K562 (cell line): Measurements from ENCODE around the gene TAF8. TPM values are rescaled to one million over a fixed set of nuclear protein-coding genes. Genes with fewer than 3 reads are reported as not detected.

ENCODE experiments used
- ATAC-seq: fragments of 200-7000 bp; cut with Tn5 transposase; 3 replicates; pipeline ENCODE4 v1.9.1; 2020; ENCODE audit warnings: moderate library complexity
- BruUV-seq: library from RNA; stranded (reverse); fragments of 400-500 nt; replicated peaks from 2 replicates; lab custom pipeline; 2021; lab: Mats Ljungman, UMichigan
- CTCF ChIA-PET: fragments of 300-600 bp; formaldehyde crosslinking; extraction: SDS; loops from one replicate; lab custom pipeline; 2021; ENCODE audit warnings: low intra/inter-chr PET ratio; lab: Yijun Ruan, JAX
- POLR2A ChIA-PET: fragments of 300-600, 350-650 bp; sonication (Branson Sonifier 250); formaldehyde crosslinking; extraction: SDS; loops from one replicate; lab custom pipeline; 2021; ENCODE audit warnings: antibody characterized with exemption, inconsistent platforms; lab: Yijun Ruan, JAX
- DNase-seq, 4 experiments: peaks; one replicate each; pipeline versions ENCODE4 v3.0.0 to v3.0.0-alpha.2; 2011 to 2018; ENCODE audit warnings: low spot score in 3 of 4, mixed read lengths in 3 of 4; ENCODE audit errors: extremely low read depth in 1 of 4
- FAIRE-seq: peaks from 2 replicates; lab custom pipeline; 2011; peaks lifted over from hg19 to GRCh38; lab: Jason Lieb, UNC
- H2AFZ ChIP-seq: 2 replicates; pipeline ENCODE4 v1.6.0; 2011; ENCODE audit warnings: low read depth, low read length, control low read depth, inconsistent platforms
- H3K27ac ChIP-seq: fragments of 200-600 bp; 3 replicates; pipeline ENCODE4 v1.8.0; 2011; ENCODE audit warnings: low read depth, mild to moderate bottlenecking, control low read depth, inconsistent platforms, low read length, moderate library complexity, mixed read lengths; ENCODE audit errors: extremely low read depth
- H3K27me3 ChIP-seq, 2 experiments: fragments of 300-600 bp in 1 of 2; 2 replicates in 1 of 2; 3 replicates in 1 of 2; pipeline versions ENCODE4 v1.6.0 to v1.8.0; 2011; ENCODE audit warnings: inconsistent platforms in 2 of 2, low read length in 2 of 2, mild to moderate bottlenecking in 1 of 2, mixed read lengths in 1 of 2, moderate library complexity in 1 of 2; ENCODE audit not compliant: control insufficient read depth in 2 of 2, insufficient read depth in 2 of 2
- H3K36me3 ChIP-seq: fragments of 300-600 bp; 3 replicates; pipeline ENCODE4 v1.8.0; 2011; ENCODE audit warnings: mild to moderate bottlenecking, low read length, inconsistent platforms; ENCODE audit not compliant: control insufficient read depth, insufficient read depth
- H3K4me1 ChIP-seq, 2 experiments: fragments of 200-600 bp in 1 of 2; replicated peaks in 1 of 2; 2 replicates in 1 of 2; 3 replicates in 1 of 2; pipeline versions ENCODE4 v1.5.1 to v1.8.0; 2011; ENCODE audit warnings: inconsistent platforms in 2 of 2, low read length in 2 of 2, mild to moderate bottlenecking in 1 of 2, mixed read lengths in 1 of 2, moderate library complexity in 1 of 2; ENCODE audit not compliant: control insufficient read depth in 2 of 2, insufficient read depth in 2 of 2
- H3K4me2 ChIP-seq: 2 replicates; pipeline ENCODE4 v1.6.1; 2011; ENCODE audit warnings: low read length, control low read depth, inconsistent platforms, mixed read lengths; ENCODE audit not compliant: insufficient read depth
- H3K4me3 ChIP-seq: fragments of 200-600 bp; sonication (generic), shearing (Covaris generic); 2 replicates; pipeline ENCODE4 v1.5.1; 2016; ENCODE audit warnings: control low read depth, inconsistent platforms
- H3K79me2 ChIP-seq: fragments of 200-600 bp; 3 replicates; pipeline ENCODE4 v1.8.0; 2011; ENCODE audit warnings: low read length, inconsistent platforms; ENCODE audit not compliant: control insufficient read depth, insufficient read depth
- H3K9ac ChIP-seq, 2 experiments: 2 replicates each; pipeline versions ENCODE4 v1.6.0 to v1.6.1; 2011; ENCODE audit warnings: low read depth in 2 of 2, low read length in 2 of 2, control low read depth in 1 of 2, inconsistent platforms in 1 of 2, mild to moderate bottlenecking in 1 of 2, mixed read lengths in 1 of 2; ENCODE audit not compliant: insufficient read depth in 1 of 2
- H3K9me1 ChIP-seq: one replicate; pipeline ENCODE4 v1.6.0; 2011; ENCODE audit warnings: inconsistent platforms, mild to moderate bottlenecking, low read length, moderate library complexity; ENCODE audit not compliant: control insufficient read depth, insufficient read depth
- H3K9me3 ChIP-seq: replicated peaks from 2 replicates; pipeline ENCODE4 v1.5.1; 2011; ENCODE audit warnings: low read depth, low read length, inconsistent platforms; ENCODE audit not compliant: control insufficient read depth, insufficient read depth
- H4K20me1 ChIP-seq: replicated peaks from 2 replicates; pipeline ENCODE4 v1.6.1; 2011; ENCODE audit warnings: low read length, inconsistent platforms, mixed read lengths; ENCODE audit not compliant: control insufficient read depth, insufficient read depth
- MEF2D ChIP-seq: conservative IDR thresholded peaks from 2 replicates; pipeline ENCODE4 v1.6.1; 2016; ENCODE audit warnings: low read depth, missing genetic modification characterization, missing compliant biosample characterization
- WGBS: fragments of 100-300 bp; shearing (Covaris generic); methylation state at CpG from one replicate; pipeline ENCODE4 v1.1.6; 2016; ENCODE audit warnings: low coverage, mixed read lengths; ENCODE audit not compliant: insufficient coverage; ENCODE audit errors: missing lambda C conversion rate; 5-methylcytosine and 5-hydroxymethylcytosine counted together
- in situ Hi-C: fragments of 300-500 bp; cut with MboI; formaldehyde crosslinking; loops from 4 replicates; pipeline ENCODE4 v1.15.0; 2018; ENCODE audit warnings: inconsistent platforms, mixed read lengths
- intact Hi-C: fragments of 100-400 bp; cut with micrococcal nuclease; formaldehyde crosslinking; loops from 2 replicates; pipeline ENCODE4 v1.14.2; 2022
- polyA plus RNA-seq, 8 experiments: library from polyadenylated mRNA; depleted of rRNA in 4 of 8; stranded (reverse) in 5 of 8; unstranded in 3 of 8; fragments of >200 nt; fragmentation: Nextera tagmentation in 2 of 8; fragmentation: Illumina TruSeq in 1 of 8; extraction: Ambion mirVana in 2 of 8; extraction: Trizol in 1 of 8; gene quantifications; 2 replicates each; pipeline versions ENCODE4 v1.2.1 to v1.2.3, GENCODE V29; 2011 to 2014; ENCODE audit warnings: inconsistent platforms in 1 of 8, missing spikeins in 1 of 8
- total RNA-seq, 7 experiments: library from RNA; depleted of rRNA in 6 of 7; stranded (reverse); fragments of >200 nt in 6 of 7; fragmentation: Illumina TruSeq in 2 of 7; extraction: Trizol in 2 of 7; gene quantifications; 2 replicates each; pipeline versions ENCODE4 v1.2.1 to v1.2.3, GENCODE V29; 2011 to 2021; ENCODE audit warnings: low replicate concordance in 1 of 7
- TF ChIP-seq, protein P1 (sequence below): sonication (generic); formaldehyde crosslinking; IDR thresholded peaks from 2 replicates; pipeline ENCODE4 v1.8.1; 2023; ENCODE audit warnings: missing genetic modification reagents, mild to moderate bottlenecking, borderline replicate concordance
- TF ChIP-seq, protein P2 (sequence below): sonication (generic); formaldehyde crosslinking; IDR thresholded peaks from 2 replicates; pipeline ENCODE4 v1.8.0; 2022; ENCODE audit warnings: mild to moderate bottlenecking, missing genetic modification reagents, borderline replicate concordance

TAF8 gene
- total and polyA plus RNA-seq, 9 of the 15 experiments (the other 6 are each of a cell fraction or from before 2014, with no cell fraction given): 29.4 to 84.0 (median 52.6) TPM

DNA sequence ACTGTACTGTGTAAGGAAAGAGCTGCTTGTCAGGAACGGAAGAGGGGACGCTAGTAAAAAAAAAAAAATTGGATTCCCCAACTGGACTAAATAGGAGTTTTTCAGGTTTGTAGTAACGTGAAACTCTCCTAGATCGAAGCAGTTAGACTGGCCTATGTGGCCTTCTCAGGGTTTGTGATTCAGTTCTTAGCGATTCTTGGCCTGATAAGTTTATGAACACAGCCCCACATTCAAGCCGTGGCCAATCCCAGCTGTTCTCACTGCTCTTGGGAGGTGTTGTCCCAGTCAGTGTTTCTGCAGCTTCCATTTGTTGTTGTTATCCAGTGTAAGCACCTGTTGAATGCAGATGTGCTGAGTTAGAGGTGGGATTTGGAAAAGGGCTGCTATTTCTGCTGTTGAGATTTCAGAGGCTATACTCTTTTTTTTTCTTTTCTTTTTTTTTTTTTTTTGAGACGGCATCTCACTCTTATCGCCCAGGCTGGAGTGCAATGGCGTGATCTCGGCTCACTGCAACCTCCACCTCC, 29.7 kb downstream of the TAF8 start:
- no peak for TF ChIP-seq MEF2D
- TF ChIP-seq, protein P1, sequence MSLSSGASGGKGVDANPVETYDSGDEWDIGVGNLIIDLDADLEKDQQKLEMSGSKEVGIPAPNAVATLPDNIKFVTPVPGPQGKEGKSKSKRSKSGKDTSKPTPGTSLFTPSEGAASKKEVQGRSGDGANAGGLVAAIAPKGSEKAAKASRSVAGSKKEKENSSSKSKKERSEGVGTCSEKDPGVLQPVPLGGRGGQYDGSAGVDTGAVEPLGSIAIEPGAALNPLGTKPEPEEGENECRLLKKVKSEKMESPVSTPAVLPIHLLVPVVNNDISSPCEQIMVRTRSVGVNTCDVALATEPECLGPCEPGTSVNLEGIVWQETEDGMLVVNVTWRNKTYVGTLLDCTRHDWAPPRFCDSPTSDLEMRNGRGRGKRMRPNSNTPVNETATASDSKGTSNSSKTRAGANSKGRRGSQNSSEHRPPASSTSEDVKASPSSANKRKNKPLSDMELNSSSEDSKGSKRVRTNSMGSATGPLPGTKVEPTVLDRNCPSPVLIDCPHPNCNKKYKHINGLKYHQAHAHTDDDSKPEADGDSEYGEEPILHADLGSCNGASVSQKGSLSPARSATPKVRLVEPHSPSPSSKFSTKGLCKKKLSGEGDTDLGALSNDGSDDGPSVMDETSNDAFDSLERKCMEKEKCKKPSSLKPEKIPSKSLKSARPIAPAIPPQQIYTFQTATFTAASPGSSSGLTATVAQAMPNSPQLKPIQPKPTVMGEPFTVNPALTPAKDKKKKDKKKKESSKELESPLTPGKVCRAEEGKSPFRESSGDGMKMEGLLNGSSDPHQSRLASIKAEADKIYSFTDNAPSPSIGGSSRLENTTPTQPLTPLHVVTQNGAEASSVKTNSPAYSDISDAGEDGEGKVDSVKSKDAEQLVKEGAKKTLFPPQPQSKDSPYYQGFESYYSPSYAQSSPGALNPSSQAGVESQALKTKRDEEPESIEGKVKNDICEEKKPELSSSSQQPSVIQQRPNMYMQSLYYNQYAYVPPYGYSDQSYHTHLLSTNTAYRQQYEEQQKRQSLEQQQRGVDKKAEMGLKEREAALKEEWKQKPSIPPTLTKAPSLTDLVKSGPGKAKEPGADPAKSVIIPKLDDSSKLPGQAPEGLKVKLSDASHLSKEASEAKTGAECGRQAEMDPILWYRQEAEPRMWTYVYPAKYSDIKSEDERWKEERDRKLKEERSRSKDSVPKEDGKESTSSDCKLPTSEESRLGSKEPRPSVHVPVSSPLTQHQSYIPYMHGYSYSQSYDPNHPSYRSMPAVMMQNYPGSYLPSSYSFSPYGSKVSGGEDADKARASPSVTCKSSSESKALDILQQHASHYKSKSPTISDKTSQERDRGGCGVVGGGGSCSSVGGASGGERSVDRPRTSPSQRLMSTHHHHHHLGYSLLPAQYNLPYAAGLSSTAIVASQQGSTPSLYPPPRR (CRISPR knock-in tag): no peak
- TF ChIP-seq, protein P2, sequence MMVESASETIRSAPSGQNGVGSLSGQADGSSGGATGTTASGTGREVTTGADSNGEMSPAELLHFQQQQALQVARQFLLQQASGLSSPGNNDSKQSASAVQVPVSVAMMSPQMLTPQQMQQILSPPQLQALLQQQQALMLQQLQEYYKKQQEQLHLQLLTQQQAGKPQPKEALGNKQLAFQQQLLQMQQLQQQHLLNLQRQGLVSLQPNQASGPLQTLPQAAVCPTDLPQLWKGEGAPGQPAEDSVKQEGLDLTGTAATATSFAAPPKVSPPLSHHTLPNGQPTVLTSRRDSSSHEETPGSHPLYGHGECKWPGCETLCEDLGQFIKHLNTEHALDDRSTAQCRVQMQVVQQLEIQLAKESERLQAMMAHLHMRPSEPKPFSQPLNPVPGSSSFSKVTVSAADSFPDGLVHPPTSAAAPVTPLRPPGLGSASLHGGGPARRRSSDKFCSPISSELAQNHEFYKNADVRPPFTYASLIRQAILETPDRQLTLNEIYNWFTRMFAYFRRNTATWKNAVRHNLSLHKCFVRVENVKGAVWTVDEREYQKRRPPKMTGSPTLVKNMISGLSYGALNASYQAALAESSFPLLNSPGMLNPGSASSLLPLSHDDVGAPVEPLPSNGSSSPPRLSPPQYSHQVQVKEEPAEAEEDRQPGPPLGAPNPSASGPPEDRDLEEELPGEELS (CRISPR knock-in tag): no peak
- FAIRE-seq (no peak), DNase-seq (peak; percentile 30 to 49 (median 45)), ATAC-seq (0 out of 3 replicates have a peak, but pooled peaks have one; percentile 18)
- no peaks in the 10 kb centered on the region for H3K79me2 ChIP-seq
- H3K4me2 ChIP-seq: no peak overlapping the region
- H3K9ac ChIP-seq: no peak overlapping the region
- ChIA-PET POLR2A (interaction anchor here (0.5 to 1.6 kb wide), 7 partner anchors 10 to 1495 kb away, joined by 3 to 5 read pairs (median 3); partner anchors contain the start of gene XPO5), CTCF (interaction anchor here (1.3 to 1.8 kb wide), 2 partner anchors 25 to 150 kb away, joined by 5 read pairs; no protein-coding TSS in a partner anchor)
- BruUV-seq: TSS peak; percentile 37
- H3K4me1 ChIP-seq: peaks cover 0 to 4% of the 10 kb centered on the region in 2 experiments; a peak in 3 of 5 replicates
- H3K36me3 ChIP-seq: peaks cover 44% of the 10 kb centered on the region
- no peaks in the 10 kb centered on the region for H4K20me1 ChIP-seq
- intact Hi-C loops: loop anchor here (10.0 kb wide), 1 partner anchor 795 kb away; the partner anchor contains the start of gene RPL7L1
- no peak overlapping the region for H3K27ac ChIP-seq
- in situ Hi-C loops: loop anchor here (5.0 kb wide), 2 partner anchors 82 to 137 kb away; partner anchors contain the start of gene MRPS10
- no peak overlapping the region for H2AFZ ChIP-seq
- WGBS: 66% methylated on average over 9 of the region's 10 CpGs
- no peak overlapping the region for H3K4me3 ChIP-seq
- no peaks in the 10 kb centered on the region for H3K9me3 ChIP-seq
- no peaks in the 10 kb centered on the region for H3K9me1 ChIP-seq
- no peaks in the 10 kb centered on the region for H3K27me3 ChIP-seq
